SK-N-SH (cell line): ENCODE data around the gene COX6A1. TPM values are rescaled to one million over a fixed set of nuclear protein-coding genes. Genes with fewer than 3 reads are reported as not detected.
A peak's percentile ranks its signal among the peaks of the same experiment; 100 is the strongest.

ENCODE experiments used
- CTCF ChIA-PET: fragments of 300-600, 350-600 bp; formaldehyde crosslinking; extraction: SDS; loops from one replicate; lab custom pipeline; 2021; lab: Yijun Ruan, JAX
- POLR2A ChIA-PET: fragments of 350-600 bp; sonication (Branson Sonifier 250); formaldehyde crosslinking; extraction: SDS; loops from one replicate; lab custom pipeline; 2020; ENCODE audit warnings: antibody characterized with exemption, inconsistent platforms; lab: Yijun Ruan, JAX
- DNase-seq: peaks from one replicate; pipeline ENCODE4 v3.0.0; 2012
- H2AFZ ChIP-seq: fragments of 200-600 bp; sonication (generic); 2 replicates; pipeline ENCODE4 v1.8.1; 2016; ENCODE audit warnings: antibody characterized with exemption, mild to moderate bottlenecking, low read depth
- H3F3A ChIP-seq: fragments of 200-600 bp; sonication (generic); replicated peaks from 2 replicates; pipeline ENCODE3; 2016; ENCODE audit warnings: antibody characterized with exemption, mild to moderate bottlenecking; ENCODE audit not compliant: insufficient read depth
- H3K27ac ChIP-seq, 2 experiments: fragments of 200-500 bp in 1 of 2; fragments of 200-600 bp in 1 of 2; sonication (Bioruptor generic) in 1 of 2; sonication (generic), shearing (Covaris generic) in 1 of 2; 2 replicates each; pipeline versions ENCODE4 v1.5.1 to v1.6.1; 2014 to 2016; ENCODE audit warnings: low read depth in 2 of 2, inconsistent platforms in 1 of 2, low read length in 1 of 2, mild to moderate bottlenecking in 1 of 2, mixed read lengths in 1 of 2
- H3K27me3 ChIP-seq: fragments of 200-600 bp; sonication (generic), shearing (Covaris generic); 2 replicates; pipeline ENCODE4 v1.6.1; 2016; ENCODE audit warnings: mixed run types; ENCODE audit not compliant: insufficient read depth
- H3K36me3 ChIP-seq, 2 experiments: fragments of 200-500 bp in 1 of 2; fragments of 200-600 bp in 1 of 2; sonication (Bioruptor generic) in 1 of 2; sonication (generic) in 1 of 2; replicated peaks in 1 of 2; 2 replicates each; pipeline versions ENCODE3 to v1.5.1; 2014 to 2016; ENCODE audit warnings: low read length in 1 of 2, mild to moderate bottlenecking in 1 of 2; ENCODE audit not compliant: insufficient read depth in 2 of 2, control insufficient read depth in 1 of 2
- H3K4me1 ChIP-seq, 2 experiments: fragments of 200-500 bp in 1 of 2; fragments of 200-600 bp in 1 of 2; sonication (Bioruptor generic) in 1 of 2; sonication (generic), shearing (Covaris generic) in 1 of 2; 2 replicates each; pipeline versions ENCODE4 v1.5.1 to v1.6.1; 2014 to 2016; ENCODE audit warnings: low read depth in 1 of 2, low read length in 1 of 2, mixed run types in 1 of 2; ENCODE audit not compliant: insufficient read depth in 2 of 2, control insufficient read depth in 1 of 2
- H3K4me2 ChIP-seq: fragments of 200-600 bp; sonication (generic), shearing (Covaris generic); 2 replicates; pipeline ENCODE4 v1.6.1; 2017; ENCODE audit warnings: mixed run types
- H3K4me3 ChIP-seq, 2 experiments: fragments of 200-500 bp in 1 of 2; fragments of 200-600 bp in 1 of 2; sonication (Bioruptor generic) in 1 of 2; sonication (generic), shearing (Covaris generic) in 1 of 2; 2 replicates each; pipeline versions ENCODE4 v1.5.1 to v1.8.1; 2014 to 2016; ENCODE audit warnings: low read depth in 2 of 2, inconsistent platforms in 1 of 2, low read length in 1 of 2, mild to moderate bottlenecking in 1 of 2, mixed read lengths in 1 of 2, moderate library complexity in 1 of 2
- H3K79me2 ChIP-seq: fragments of 200-600 bp; sonication (generic); 2 replicates; pipeline ENCODE4 v1.8.1; 2017; ENCODE audit warnings: mild to moderate bottlenecking; ENCODE audit not compliant: insufficient read depth
- H3K9ac ChIP-seq: fragments of 200-600 bp; sonication (generic); 2 replicates; pipeline ENCODE4 v1.6.1; 2017; ENCODE audit warnings: mixed run types
- H3K9me2 ChIP-seq: fragments of 200-600 bp; sonication (generic); 2 replicates; pipeline ENCODE4 v1.6.1; 2017; ENCODE audit warnings: mixed run types
- H3K9me3 ChIP-seq: fragments of 200-600 bp; sonication (generic); 2 replicates; pipeline ENCODE4 v1.6.1; 2017; ENCODE audit warnings: mixed run types, mild to moderate bottlenecking, moderate library complexity
- H4K20me1 ChIP-seq: fragments of 200-600 bp; sonication (generic); 2 replicates; pipeline ENCODE4 v1.6.1; 2017; ENCODE audit warnings: mild to moderate bottlenecking, mixed run types; ENCODE audit not compliant: insufficient read depth
- CHD2 ChIP-seq: fragments of 150-350 bp; IDR thresholded peaks from 2 replicates; pipeline ENCODE4 v1.6.1; 2018; ENCODE audit warnings: low read length; ENCODE audit not compliant: partially characterized antibody
- CTCF ChIP-seq: fragments of 200-600 bp; sonication (generic); IDR thresholded peaks from 2 replicates; pipeline ENCODE4 v1.6.1; 2017; ENCODE audit warnings: antibody characterized with exemption, mild to moderate bottlenecking, moderate library complexity
- ELF1 ChIP-seq: IDR thresholded peaks from 2 replicates; pipeline ENCODE4 v1.4.0; 2012
- EP300 ChIP-seq, 2 experiments: IDR thresholded peaks; 2 replicates each; pipeline versions ENCODE4 v1.4.0 to v1.6.1; 2012; ENCODE audit warnings: borderline replicate concordance in 1 of 2, low read depth in 1 of 2, low read length in 1 of 2
- EZH2phosphoT487 ChIP-seq: fragments of 200-600 bp; sonication (generic); IDR thresholded peaks from 2 replicates; pipeline ENCODE4 v1.6.1; 2017; ENCODE audit warnings: low read depth, mixed run types, mild to moderate bottlenecking, antibody characterized with exemption, moderate library complexity, borderline replicate concordance
- FOXM1 ChIP-seq: IDR thresholded peaks from 2 replicates; pipeline ENCODE4 v1.4.0; 2012; ENCODE audit warnings: low read depth, mild to moderate bottlenecking
- GABPA ChIP-seq: IDR thresholded peaks from 2 replicates; pipeline ENCODE4 v1.4.0; 2012; ENCODE audit warnings: low read depth, mild to moderate bottlenecking
- GATA2 ChIP-seq: sonication (generic); formaldehyde crosslinking; IDR thresholded peaks from 2 replicates; pipeline ENCODE4 v1.5.0; 2020; ENCODE audit warnings: mild to moderate bottlenecking, missing genetic modification reagents
- JUND ChIP-seq: IDR thresholded peaks from 2 replicates; pipeline ENCODE4 v1.4.0; 2012
- MAX ChIP-seq: IDR thresholded peaks from 2 replicates; pipeline ENCODE4 v1.4.0; 2012; ENCODE audit warnings: low read depth
- MEF2A ChIP-seq: IDR thresholded peaks from 2 replicates; pipeline ENCODE4 v1.4.0; 2012; ENCODE audit warnings: low read depth, borderline replicate concordance
- MXI1 ChIP-seq: IDR thresholded peaks from 2 replicates; pipeline ENCODE4 v1.6.1; 2012; ENCODE audit warnings: mild to moderate bottlenecking, low read depth, low read length, improper control_type of control experiment
- NRF1 ChIP-seq: IDR thresholded peaks from 2 replicates; pipeline ENCODE4 v1.6.1; 2012; ENCODE audit warnings: low read depth, mild to moderate bottlenecking, low read length
- PBX3 ChIP-seq: IDR thresholded peaks from 2 replicates; pipeline ENCODE4; 2012
- RAD21 ChIP-seq: IDR thresholded peaks from 2 replicates; pipeline ENCODE4 v1.6.1; 2012; ENCODE audit warnings: mild to moderate bottlenecking, low read length
- RCOR1 ChIP-seq: fragments of 150-350 bp; IDR thresholded peaks from 2 replicates; pipeline ENCODE4 v1.6.1; 2017; ENCODE audit warnings: antibody characterized with exemption, low read length
- REST ChIP-seq: IDR thresholded peaks from 2 replicates; pipeline ENCODE4 v1.6.1; 2012; ENCODE audit warnings: mild to moderate bottlenecking, low read depth, low read length, moderate library complexity
- RFX5 ChIP-seq: IDR thresholded peaks from 2 replicates; pipeline ENCODE4 v1.6.1; 2012; ENCODE audit warnings: mild to moderate bottlenecking, improper control_type of control experiment, low read length
- RXRA ChIP-seq: IDR thresholded peaks from 2 replicates; pipeline ENCODE4 v1.4.0; 2012; ENCODE audit warnings: low read depth, mild to moderate bottlenecking, borderline replicate concordance
- SMC3 ChIP-seq: IDR thresholded peaks from 2 replicates; pipeline ENCODE4 v1.6.1; 2012; ENCODE audit warnings: low read depth, low read length, improper control_type of control experiment
- TAF1 ChIP-seq: IDR thresholded peaks from 2 replicates; pipeline ENCODE4 v1.6.1; 2012; ENCODE audit warnings: low read depth, mild to moderate bottlenecking, low read length, moderate library complexity, borderline replicate concordance
- TEAD4 ChIP-seq: IDR thresholded peaks from 2 replicates; pipeline ENCODE4 v1.4.0; 2012; ENCODE audit warnings: mild to moderate bottlenecking, borderline replicate concordance; ENCODE audit not compliant: insufficient read depth
- USF1 ChIP-seq: IDR thresholded peaks from 2 replicates; pipeline ENCODE4 v1.4.0; 2012; ENCODE audit warnings: low read depth, borderline replicate concordance
- USF2 ChIP-seq: fragments of 150-350 bp; IDR thresholded peaks from 2 replicates; pipeline ENCODE4 v1.6.1; 2017; ENCODE audit warnings: antibody characterized with exemption, low read length, low read depth, borderline replicate concordance
- WGBS: methylation state at CpG from one replicate; pipeline ENCODE4 v1.1.6; 2017; ENCODE audit warnings: low lambda C conversion rate; 5-methylcytosine and 5-hydroxymethylcytosine counted together
- polyA plus RNA-seq, 3 experiments: library from polyadenylated mRNA; depleted of rRNA; stranded (reverse); fragments of >200 nt; gene quantifications; 2 replicates each; pipeline ENCODE4 v1.2.3, GENCODE V29; 2012

COX6A1 gene
- polyA plus RNA-seq, 1 of the 3 experiments (the other 2 are of a cell fraction), result 1,199 TPM

- TF ChIP-seq TAF1, result no peak
- no peak; the same call in 1 of the 2 replicates for TF ChIP-seq JUND
- no peak for TF ChIP-seq SMC3
- no peak for TF ChIP-seq RFX5
- TF ChIP-seq MXI1, result no peak
- TF ChIP-seq RCOR1, result no peak
- no peak for TF ChIP-seq USF2
- peak; percentile 52; the same call in 1 of the 2 replicates for TF ChIP-seq MAX
- TF ChIP-seq RAD21, result no peak
- TF ChIP-seq GATA2 (CRISPR knock-in tag), result no peak
- TF ChIP-seq, all 33 proteins: peak for 4
Measured at GRCh38 chr12:120474616-120474960, 36.7 kb downstream of the COX6A1 start (continued).

- Histone ChIP-seq H3K79me2 (peaks cover 24% of the 10 kb centered on the region), H3K27ac (no peak overlapping the region), H3K4me1 (peaks cover 0 to 2% of the 10 kb centered on the region in 2 experiments; a peak in 1 of 4 replicates), H3K27me3 (no peaks in the 10 kb centered on the region), H3K4me2 (no peak overlapping the region)
- 100% methylated on average over 1 of the region's 1 CpG for WGBS
- no peak for TF ChIP-seq GABPA
- TF ChIP-seq SMC3, result no peak
- TF ChIP-seq NRF1, result no peak
- no peak for TF ChIP-seq CHD2
- TF ChIP-seq GATA2 (CRISPR knock-in tag), result no peak
- TF ChIP-seq MEF2A, result no peak
- TF ChIP-seq PBX3, result no peak
- no peak for TF ChIP-seq EP300 (IDR thresholded peaks at IDR 0.05; ENCODE audit: borderline replicate concordance in 1 of 2, low read depth in 1 of 2, low read length in 1 of 2)
- no peak for TF ChIP-seq ELF1
- no peak for TF ChIP-seq RCOR1
- no peak for TF ChIP-seq FOXM1
- TF ChIP-seq REST, result no peak
- TF ChIP-seq RAD21, result no peak
- no peak for TF ChIP-seq MXI1
- TF ChIP-seq TAF1, result no peak
- TF ChIP-seq USF1, result no peak
- TF ChIP-seq EZH2phosphoT487, result no peak
- no peak for TF ChIP-seq CTCF
- no peak for TF ChIP-seq TEAD4
- no peak for TF ChIP-seq RXRA
- TF ChIP-seq, all 33 proteins: peak for 0
- no peak overlapping the region for H2AFZ ChIP-seq
- no peaks in the 10 kb centered on the region for H3K36me3 ChIP-seq
- no peak overlapping the region for H3K4me3 ChIP-seq
- no peaks in the 10 kb centered on the region for H3K9me3 ChIP-seq
- H4K20me1 ChIP-seq, result no peaks in the 10 kb centered on the region
- peaks cover 14% of the 10 kb centered on the region for H3F3A ChIP-seq
- H3K9me2 ChIP-seq, result no peaks in the 10 kb centered on the region
- no peak for DNase-seq
- POLR2A ChIA-PET, result interaction anchor here (0.7 kb wide), 1 partner anchor 24 kb away, joined by 3 read pairs; no protein-coding TSS in a partner anchor
- H3K9ac ChIP-seq, result no peak overlapping the region
- CTCF ChIA-PET, result interaction anchor here (0.6 to 2.2 kb wide), 5 partner anchors 13 to 463 kb away, joined by 3 to 7 read pairs (median 4); no protein-coding TSS in a partner anchor
Measured at GRCh38 chr12:120475643-120476042, 37.7 kb downstream of the COX6A1 start.
